Esophagus muscularis mucosa (tissue), 4 donors: ENCODE data around the gene CALML5.

Source experiments
- CTCF ChIP-seq, 3 experiments: fragments of 200-600 bp in 2 of 3; fragments of 450-650 bp in 1 of 3; sonication (generic) in 2 of 3; IDR thresholded peaks; one replicate each; pipeline ENCODE4 v1.5.1; 2017 to 2019; ENCODE audit warnings: antibody characterized with exemption in 3 of 3, mild to moderate bottlenecking in 2 of 3, moderate library complexity in 1 of 3
- EP300 ChIP-seq: sonication (generic); formaldehyde crosslinking; IDR thresholded peaks from one replicate; pipeline ENCODE4 v1.6.1; 2017; ENCODE audit warnings: antibody characterized with exemption
- POLR2A ChIP-seq: fragments of 450-650 bp; IDR thresholded peaks from one replicate; pipeline ENCODE4 v1.6.1; 2017; ENCODE audit warnings: antibody characterized with exemption, moderate library complexity, mild to moderate bottlenecking, low read depth
- POLR2AphosphoS5 ChIP-seq, 2 donors: sonication (generic); formaldehyde crosslinking; IDR thresholded peaks; one replicate each; pipeline ENCODE4 v1.6.1; 2017; ENCODE audit warnings: antibody characterized with exemption in 2 of 2

- TF ChIP-seq CTCF (IDR thresholded peaks at IDR 0.05), result no peak
- no peak for TF ChIP-seq POLR2AphosphoS5 (IDR thresholded peaks at IDR 0.05)
- TF ChIP-seq EP300, result no peak
- TF ChIP-seq POLR2A, result no peak
Observed at GRCh38 chr10:5480162-5480941, 19.0 kb downstream of the CALML5 start.
